ENCODE results near the gene MITF. TPM values are rescaled to one million over a fixed set of nuclear protein-coding genes. Genes with fewer than 3 reads are reported as not detected.
"Not testable (repeated sequence)": the region's sequence is repeated elsewhere in the genome, so short reads cannot be mapped to it uniquely, and the experiment has no call there.

MITF gene
- total RNA-seq, 1 experiment from 2014 or later: 0.21 TPM

- DNase-seq: no peak
- no peaks in the 10 kb centered on the region for H3K27me3 ChIP-seq (ENCODE audit: control insufficient read depth, insufficient read depth, low read length)
- no peaks in the 10 kb centered on the region for H3K36me3 ChIP-seq (replicated peaks; ENCODE audit: control insufficient read depth, insufficient read depth, low read length)
- no peak overlapping the region for H3K4me3 ChIP-seq (ENCODE audit: insufficient read depth, low read depth, low read length)
Observed at GRCh38 chr3:69915726-69916125, 176.5 kb downstream of the MITF start.

GRCh38 chr3:69920009-69920408 is 180.7 kb downstream of the MITF start:
- DNase-seq; H3K36me3 ChIP-seq (replicated peaks; ENCODE audit: control insufficient read depth, insufficient read depth, low read length); H3K27me3 ChIP-seq (ENCODE audit: control insufficient read depth, insufficient read depth, low read length); H3K4me3 ChIP-seq (ENCODE audit: insufficient read depth, low read depth, low read length): not testable (repeated sequence)

GRCh38 chr3:69921651-69922050 is 182.4 kb downstream of the MITF start:
- Histone ChIP-seq H3K27me3 (ENCODE audit: control insufficient read depth, insufficient read depth, low read length) (no peaks in the 10 kb centered on the region), H3K4me3 (ENCODE audit: insufficient read depth, low read depth, low read length) (no peak overlapping the region), H3K36me3 (replicated peaks; ENCODE audit: control insufficient read depth, insufficient read depth, low read length) (no peaks in the 10 kb centered on the region)
- no peak for DNase-seq

- Histone ChIP-seq H3K36me3 (replicated peaks; ENCODE audit: control insufficient read depth, insufficient read depth, low read length) (no peaks in the 10 kb centered on the region), H3K4me3 (ENCODE audit: insufficient read depth, low read depth, low read length) (no peak overlapping the region), H3K27me3 (ENCODE audit: control insufficient read depth, insufficient read depth, low read length) (no peaks in the 10 kb centered on the region)
- DNase-seq: no peak
Observed at GRCh38 chr3:69922521-69923000, 183.3 kb downstream of the MITF start.

GRCh38 chr3:69925506-69925905 is 186.2 kb downstream of the MITF start:
- Histone ChIP-seq H3K36me3 (replicated peaks; ENCODE audit: control insufficient read depth, insufficient read depth, low read length) (no peaks in the 10 kb centered on the region), H3K4me3 (ENCODE audit: insufficient read depth, low read depth, low read length) (no peak overlapping the region), H3K27me3 (ENCODE audit: control insufficient read depth, insufficient read depth, low read length) (no peaks in the 10 kb centered on the region)
- DNase-seq: no peak

- no peaks in the 10 kb centered on the region for H3K27me3 ChIP-seq (ENCODE audit: control insufficient read depth, insufficient read depth, low read length)
- no peak overlapping the region for H3K4me3 ChIP-seq (ENCODE audit: insufficient read depth, low read depth, low read length)
- no peaks in the 10 kb centered on the region for H3K36me3 ChIP-seq (replicated peaks; ENCODE audit: control insufficient read depth, insufficient read depth, low read length)
- DNase-seq: no peak
Observed at GRCh38 chr3:69926385-69926784, 187.1 kb downstream of the MITF start.

GRCh38 chr3:69927571-69927970 is 188.3 kb downstream of the MITF start:
- no peak for DNase-seq
- Histone ChIP-seq H3K4me3 (ENCODE audit: insufficient read depth, low read depth, low read length) (no peak overlapping the region), H3K36me3 (replicated peaks; ENCODE audit: control insufficient read depth, insufficient read depth, low read length) (no peaks in the 10 kb centered on the region), H3K27me3 (ENCODE audit: control insufficient read depth, insufficient read depth, low read length) (no peaks in the 10 kb centered on the region)

- no peak for DNase-seq
- Histone ChIP-seq H3K27me3 (ENCODE audit: control insufficient read depth, insufficient read depth, low read length) (no peaks in the 10 kb centered on the region), H3K36me3 (replicated peaks; ENCODE audit: control insufficient read depth, insufficient read depth, low read length) (no peaks in the 10 kb centered on the region), H3K4me3 (ENCODE audit: insufficient read depth, low read depth, low read length) (no peak overlapping the region)
Observed at GRCh38 chr3:69929019-69929418, 189.8 kb downstream of the MITF start.

- H3K4me3 ChIP-seq (ENCODE audit: insufficient read depth, low read depth, low read length): no peak overlapping the region
- no peaks in the 10 kb centered on the region for H3K36me3 ChIP-seq (replicated peaks; ENCODE audit: control insufficient read depth, insufficient read depth, low read length)
- no peaks in the 10 kb centered on the region for H3K27me3 ChIP-seq (ENCODE audit: control insufficient read depth, insufficient read depth, low read length)
- no peak for DNase-seq
Observed at GRCh38 chr3:69930564-69930963, 191.3 kb downstream of the MITF start.

- no peaks in the 10 kb centered on the region for H3K36me3 ChIP-seq (replicated peaks; ENCODE audit: control insufficient read depth, insufficient read depth, low read length)
- H3K4me3 ChIP-seq (ENCODE audit: insufficient read depth, low read depth, low read length): no peak overlapping the region
- no peak for DNase-seq
- no peaks in the 10 kb centered on the region for H3K27me3 ChIP-seq (ENCODE audit: control insufficient read depth, insufficient read depth, low read length)
Observed at GRCh38 chr3:69932087-69932486, 192.8 kb downstream of the MITF start.

- Histone ChIP-seq H3K36me3 (replicated peaks; ENCODE audit: control insufficient read depth, insufficient read depth, low read length) (no peaks in the 10 kb centered on the region), H3K27me3 (ENCODE audit: control insufficient read depth, insufficient read depth, low read length) (no peaks in the 10 kb centered on the region), H3K4me3 (ENCODE audit: insufficient read depth, low read depth, low read length) (no peak overlapping the region)
- DNase-seq: no peak
Observed at GRCh38 chr3:69932501-69932900, 193.2 kb downstream of the MITF start.

GRCh38 chr3:69934398-69934797 is 195.1 kb downstream of the MITF start:
- no peak for DNase-seq
- H3K27me3 ChIP-seq (ENCODE audit: control insufficient read depth, insufficient read depth, low read length): no peaks in the 10 kb centered on the region
- H3K36me3 ChIP-seq (replicated peaks; ENCODE audit: control insufficient read depth, insufficient read depth, low read length): no peaks in the 10 kb centered on the region
- H3K4me3 ChIP-seq (ENCODE audit: insufficient read depth, low read depth, low read length): no peak overlapping the region

GRCh38 chr3:69936266-69936665 is 197.0 kb downstream of the MITF start:
- Histone ChIP-seq H3K27me3 (ENCODE audit: control insufficient read depth, insufficient read depth, low read length) (no peaks in the 10 kb centered on the region), H3K4me3 (ENCODE audit: insufficient read depth, low read depth, low read length) (no peak overlapping the region), H3K36me3 (replicated peaks; ENCODE audit: control insufficient read depth, insufficient read depth, low read length) (no peaks in the 10 kb centered on the region)
- DNase-seq: no peak

GRCh38 chr3:69938061-69938460 is 198.8 kb downstream of the MITF start:
- H3K4me3 ChIP-seq (ENCODE audit: insufficient read depth, low read depth, low read length): no peak overlapping the region
- DNase-seq: no peak
- H3K27me3 ChIP-seq (ENCODE audit: control insufficient read depth, insufficient read depth, low read length): no peaks in the 10 kb centered on the region
- H3K36me3 ChIP-seq (replicated peaks; ENCODE audit: control insufficient read depth, insufficient read depth, low read length): no peaks in the 10 kb centered on the region

- Histone ChIP-seq H3K27me3 (ENCODE audit: control insufficient read depth, insufficient read depth, low read length) (no peaks in the 10 kb centered on the region), H3K4me3 (ENCODE audit: insufficient read depth, low read depth, low read length) (no peak overlapping the region), H3K36me3 (replicated peaks; ENCODE audit: control insufficient read depth, insufficient read depth, low read length) (no peaks in the 10 kb centered on the region)
- no peak for DNase-seq
Observed at GRCh38 chr3:69938931-69939330, 199.7 kb downstream of the MITF start.

GRCh38 chr3:69941037-69941436 is 201.8 kb downstream of the MITF start:
- no peak for DNase-seq
- Histone ChIP-seq H3K27me3 (ENCODE audit: control insufficient read depth, insufficient read depth, low read length) (no peaks in the 10 kb centered on the region), H3K4me3 (ENCODE audit: insufficient read depth, low read depth, low read length) (no peak overlapping the region), H3K36me3 (replicated peaks; ENCODE audit: control insufficient read depth, insufficient read depth, low read length) (no peaks in the 10 kb centered on the region)
